Hematopoietic multipotent progenitor cell treated with erythropoietin and hydrocortisone succinate and interleukin-3 and kit ligand, for 17 days (in vitro differentiated cells): Measurements from ENCODE around the gene ATP13A4.

Source experiments
- DNase-seq: peaks from one replicate; pipeline ENCODE4 v3.0.0-alpha.2; 2015; ENCODE audit warnings: low spot score

Gene ATP13A4, protein sequence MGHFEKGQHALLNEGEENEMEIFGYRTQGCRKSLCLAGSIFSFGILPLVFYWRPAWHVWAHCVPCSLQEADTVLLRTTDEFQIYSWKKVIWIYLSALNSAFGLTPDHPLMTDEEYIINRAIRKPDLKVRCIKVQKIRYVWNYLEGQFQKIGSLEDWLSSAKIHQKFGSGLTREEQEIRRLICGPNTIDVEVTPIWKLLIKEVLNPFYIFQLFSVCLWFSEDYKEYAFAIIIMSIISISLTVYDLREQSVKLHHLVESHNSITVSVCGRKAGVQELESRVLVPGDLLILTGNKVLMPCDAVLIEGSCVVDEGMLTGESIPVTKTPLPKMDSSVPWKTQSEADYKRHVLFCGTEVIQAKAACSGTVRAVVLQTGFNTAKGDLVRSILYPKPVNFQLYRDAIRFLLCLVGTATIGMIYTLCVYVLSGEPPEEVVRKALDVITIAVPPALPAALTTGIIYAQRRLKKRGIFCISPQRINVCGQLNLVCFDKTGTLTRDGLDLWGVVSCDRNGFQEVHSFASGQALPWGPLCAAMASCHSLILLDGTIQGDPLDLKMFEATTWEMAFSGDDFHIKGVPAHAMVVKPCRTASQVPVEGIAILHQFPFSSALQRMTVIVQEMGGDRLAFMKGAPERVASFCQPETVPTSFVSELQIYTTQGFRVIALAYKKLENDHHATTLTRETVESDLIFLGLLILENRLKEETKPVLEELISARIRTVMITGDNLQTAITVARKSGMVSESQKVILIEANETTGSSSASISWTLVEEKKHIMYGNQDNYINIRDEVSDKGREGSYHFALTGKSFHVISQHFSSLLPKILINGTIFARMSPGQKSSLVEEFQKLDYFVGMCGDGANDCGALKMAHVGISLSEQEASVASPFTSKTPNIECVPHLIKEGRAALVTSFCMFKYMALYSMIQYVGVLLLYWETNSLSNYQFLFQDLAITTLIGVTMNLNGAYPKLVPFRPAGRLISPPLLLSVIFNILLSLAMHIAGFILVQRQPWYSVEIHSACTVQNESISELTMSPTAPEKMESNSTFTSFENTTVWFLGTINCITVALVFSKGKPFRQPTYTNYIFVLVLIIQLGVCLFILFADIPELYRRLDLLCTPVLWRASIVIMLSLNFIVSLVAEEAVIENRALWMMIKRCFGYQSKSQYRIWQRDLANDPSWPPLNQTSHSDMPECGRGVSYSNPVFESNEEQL

GRCh38 chr3:193554811-193555210, at the start of gene ATP13A4:
ATP13A4 (minus strand) TSS chr3:193554895; CDS start chr3:193554799, 96 bp downstream.
- DNase-seq, result no peak

GRCh38 chr3:193599393-193599792, 44.7 kb upstream of the ATP13A4 start:
- DNase-seq, result no peak

DNA sequence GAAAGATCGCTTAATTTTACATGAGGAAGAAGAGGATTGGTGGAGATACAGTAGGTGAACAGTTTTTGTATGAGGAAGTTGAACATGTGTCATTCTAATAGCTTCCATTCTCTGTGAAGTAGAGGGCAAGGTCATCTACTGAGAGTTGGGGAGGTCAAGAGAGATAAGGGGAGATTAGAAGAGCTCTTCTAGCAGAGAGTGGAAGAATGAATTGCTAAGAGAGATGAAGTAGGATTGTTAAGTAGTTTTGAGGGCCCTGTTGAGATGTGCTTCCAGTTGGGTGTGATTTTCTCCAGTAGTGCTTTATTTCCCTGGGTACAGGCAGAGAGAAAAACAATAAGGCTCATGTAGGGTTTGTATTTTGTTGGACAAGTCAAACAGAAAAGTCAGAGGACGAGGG, 43.5 kb upstream of the ATP13A4 start:
- DNase-seq, result no peak

- no peak for DNase-seq
Measured at GRCh38 chr3:193595939-193596487, 41.3 kb upstream of the ATP13A4 start.

DNA sequence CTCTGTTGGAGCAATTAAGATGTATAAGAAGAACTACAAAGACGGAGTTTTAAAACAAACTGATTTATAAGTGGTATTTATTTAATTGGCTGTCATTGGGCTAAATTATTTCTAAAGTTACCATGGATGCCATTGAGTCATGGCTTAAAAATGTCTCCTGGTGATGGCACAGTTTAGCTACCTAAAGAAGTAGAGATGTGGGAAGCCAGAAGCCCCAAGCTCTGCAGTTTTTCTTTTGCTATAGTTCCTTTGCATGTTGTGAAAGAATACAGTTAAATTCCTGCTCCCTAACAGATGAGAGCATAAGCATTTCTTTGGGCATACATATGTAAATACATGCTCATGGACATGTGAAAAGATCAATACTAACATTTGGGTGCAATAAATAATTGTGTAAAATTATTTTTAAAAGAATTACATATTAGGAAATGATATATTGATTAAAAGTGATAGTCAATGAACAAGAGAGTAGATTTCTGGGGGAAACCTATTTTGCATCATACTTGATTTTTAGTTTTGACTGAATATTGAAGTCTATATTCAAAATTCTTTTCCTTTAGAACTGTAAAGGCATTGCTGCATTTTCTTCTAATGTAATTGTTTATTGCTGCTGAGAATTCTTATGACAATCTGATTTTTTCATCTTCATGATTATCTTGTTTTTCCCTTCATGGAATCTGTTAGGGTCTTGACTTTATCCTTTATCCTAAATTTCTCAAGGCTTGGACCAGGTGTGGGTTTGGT, 40.4 kb upstream of the ATP13A4 start:
- DNase-seq, result no peak

- peak; percentile 26 for DNase-seq
Measured at GRCh38 chr3:193593668-193594030, 39.0 kb upstream of the ATP13A4 start.

DNA sequence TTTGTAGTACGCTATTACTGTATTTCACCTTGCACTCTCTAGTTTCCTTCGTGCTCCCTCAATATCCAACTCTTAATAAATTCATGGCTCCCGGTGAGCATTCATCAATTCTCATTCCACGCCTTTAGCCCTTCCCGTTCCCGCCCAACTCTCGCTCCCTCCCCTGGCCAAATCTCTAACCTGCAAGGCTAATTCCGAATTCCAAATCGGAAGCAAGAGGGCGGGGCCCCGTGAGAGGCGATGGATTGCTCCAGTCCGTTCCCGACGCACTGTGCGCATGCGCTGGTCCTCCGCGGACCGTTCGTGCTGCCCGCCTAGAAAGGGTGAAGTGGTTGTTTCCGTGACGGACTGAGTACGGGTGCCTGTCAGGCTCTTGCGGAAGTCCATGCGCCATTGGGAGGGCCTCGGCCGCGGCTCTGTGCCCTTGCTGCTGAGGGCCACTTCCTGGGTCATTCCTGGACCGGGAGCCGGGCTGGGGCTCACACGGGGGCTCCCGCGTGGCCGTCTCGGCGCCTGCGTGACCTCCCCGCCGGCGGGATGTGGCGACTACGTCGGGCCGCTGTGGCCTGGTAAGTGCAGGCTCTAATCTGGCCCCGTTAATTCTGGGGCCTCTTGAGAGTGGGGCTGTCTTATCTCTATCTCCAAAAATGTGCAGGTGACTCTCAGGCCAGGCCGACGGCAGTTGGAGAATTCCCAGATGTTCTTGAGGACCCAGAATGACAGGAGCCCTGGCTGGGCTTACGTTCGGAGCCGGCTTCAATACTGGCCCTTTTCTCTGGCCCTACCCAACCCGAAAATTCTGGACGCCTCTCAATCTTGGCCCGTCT, 38.4 kb upstream of the ATP13A4 start, which contains the start of gene OPA1:
Gene OPA1 (plus strand): TSS at position 368 of the 827 bp plus-strand sequence. CDS start 170 bp downstream, at position 538.
- DNase-seq, result peak; percentile 90

- DNase-seq, result no peak
Measured at GRCh38 chr3:193590088-193590856, 35.6 kb upstream of the ATP13A4 start.

GRCh38 chr3:193589616-193590015, 34.9 kb upstream of the ATP13A4 start:
- no peak for DNase-seq

- no peak for DNase-seq
Measured at GRCh38 chr3:193589129-193589528, 34.4 kb upstream of the ATP13A4 start.

GRCh38 chr3:193586526-193586925, 31.8 kb upstream of the ATP13A4 start:
- DNase-seq, result no peak

GRCh38 chr3:193585530-193585929, 30.8 kb upstream of the ATP13A4 start:
- DNase-seq, result no peak

- DNase-seq, result no peak
Measured at GRCh38 chr3:193574488-193575070, 19.9 kb upstream of the ATP13A4 start.

DNA sequence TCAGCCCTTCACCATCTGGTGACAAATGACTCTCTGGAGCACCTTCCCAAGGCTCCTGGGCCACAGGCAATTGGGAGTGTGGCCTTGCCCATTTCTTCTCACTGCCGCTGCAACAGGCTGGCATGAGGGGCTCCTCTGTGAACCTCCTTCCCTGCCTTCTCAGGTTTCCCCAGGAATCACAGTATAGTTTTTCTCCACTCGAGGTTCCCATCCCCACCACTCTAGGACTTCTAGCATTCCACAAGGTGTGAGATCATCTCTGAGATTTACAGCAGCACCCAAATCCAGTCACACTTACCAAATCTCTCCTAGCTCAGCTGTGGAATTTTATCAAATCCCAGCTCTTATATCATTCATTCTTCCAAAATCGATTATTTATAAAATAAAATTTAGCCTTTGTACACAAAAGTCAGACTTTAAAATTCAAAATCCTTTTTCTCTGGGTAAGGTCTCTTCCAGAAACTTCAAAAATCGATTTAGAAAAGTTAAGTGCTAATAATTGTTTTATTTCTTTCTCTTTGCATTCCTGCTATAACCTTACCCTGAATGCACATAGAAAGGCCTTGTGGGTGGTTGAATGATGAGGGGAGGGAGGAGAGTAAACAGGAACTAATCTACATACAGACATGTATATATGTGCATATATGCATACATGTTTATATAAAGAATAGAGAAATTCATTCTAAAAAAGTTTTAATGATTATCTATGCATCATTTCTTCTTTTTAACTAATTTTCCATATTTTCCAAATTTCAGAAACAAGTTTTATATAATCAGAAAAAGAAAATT, 18.9 kb upstream of the ATP13A4 start:
- DNase-seq, result no peak

DNA sequence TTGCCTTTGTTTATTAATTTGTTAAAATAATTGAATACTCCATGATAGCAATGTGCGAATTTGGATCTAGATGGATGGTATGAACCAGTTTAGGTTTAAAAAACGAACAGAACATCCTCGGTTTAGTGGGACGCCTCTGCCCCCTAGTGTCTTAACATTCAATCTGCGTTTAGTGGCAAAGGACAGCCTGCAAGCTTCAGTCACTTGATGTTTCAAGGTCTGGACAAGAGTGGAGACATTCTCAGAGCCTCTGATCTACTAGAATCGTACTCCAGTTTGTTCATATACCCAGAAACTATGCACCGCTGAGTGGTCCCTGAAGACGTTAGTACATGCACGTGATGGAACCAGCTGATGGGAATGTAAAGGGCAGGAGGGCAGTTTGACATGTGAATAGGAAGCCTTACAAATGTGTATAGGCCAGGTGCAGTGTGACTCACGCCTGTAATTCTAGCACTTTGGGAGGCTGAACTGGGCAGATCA, 17.8 kb upstream of the ATP13A4 start:
- peak; percentile 56 for DNase-seq

DNA sequence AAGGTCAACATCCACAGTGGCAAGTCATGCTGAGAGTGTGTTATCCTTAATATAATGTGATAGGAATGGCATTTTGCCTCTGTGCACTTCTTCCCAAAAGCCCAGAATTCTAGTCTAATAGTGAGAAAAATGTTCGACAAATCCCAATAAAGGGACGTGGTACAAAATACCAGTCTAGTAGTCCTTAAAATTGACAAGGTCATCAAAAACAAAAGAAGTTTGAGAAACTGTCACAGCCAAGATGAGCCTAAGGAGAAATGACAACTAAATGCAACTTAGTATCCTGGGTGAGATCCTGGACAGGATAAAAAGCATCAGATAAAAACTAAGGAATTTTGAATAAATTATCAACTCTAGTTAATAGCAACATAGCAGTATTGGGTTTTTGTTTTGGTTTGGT, 14.4 kb upstream of the ATP13A4 start:
- DNase-seq, result no peak

DNA sequence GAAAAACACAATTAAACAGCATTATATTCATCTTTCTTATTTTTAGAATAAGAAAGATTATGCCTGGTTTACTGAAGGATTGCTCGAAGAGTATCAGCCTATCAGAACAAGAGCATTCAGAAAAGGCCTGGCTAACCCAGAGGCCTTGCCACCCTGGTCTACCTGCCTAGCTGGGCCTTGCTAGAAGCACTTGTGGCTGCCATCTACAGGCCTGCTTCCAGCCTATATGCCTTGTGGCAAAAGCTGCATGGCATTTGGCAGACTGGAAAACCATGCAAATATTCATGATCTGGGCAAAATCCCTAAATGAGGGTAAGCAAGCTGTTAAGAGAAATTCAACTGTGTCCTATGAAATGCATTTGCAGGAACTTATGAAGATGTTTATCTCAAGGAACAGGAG, 9.3 kb upstream of the ATP13A4 start:
- DNase-seq, result no peak

- DNase-seq, result no peak
Measured at GRCh38 chr3:193563426-193563825, 8.7 kb upstream of the ATP13A4 start.
